ENCODE measurements around the gene RBM23.

RBM23 gene

GRCh38 chr14:22866874-22867273 lies 52.1 kb downstream of the RBM23 start:
- in situ Hi-C loops (cut with MboI; ENCODE audit: low sequenced_read_pairs), result loop anchor here (25.0 kb wide), 1 partner anchor 305 kb away; no protein-coding TSS in a partner anchor

GRCh38 chr14:22865424-22866405 lies 53.2 kb downstream of the RBM23 start:
- in situ Hi-C loops (cut with MboI; ENCODE audit: low sequenced_read_pairs), result loop anchor here (25.0 kb wide), 1 partner anchor 303 kb away; no protein-coding TSS in a partner anchor

GRCh38 chr14:22864979-22865378 lies 54.0 kb downstream of the RBM23 start:
- in situ Hi-C loops (cut with MboI; ENCODE audit: low sequenced_read_pairs), result loop anchor here (25.0 kb wide), 1 partner anchor 303 kb away; no protein-coding TSS in a partner anchor

- in situ Hi-C loops (cut with MboI; ENCODE audit: low sequenced_read_pairs), result loop anchor here (25.0 kb wide), 1 partner anchor 299 kb away; no protein-coding TSS in a partner anchor
Observed at GRCh38 chr14:22861651-22862050, 57.3 kb downstream of the RBM23 start.

- in situ Hi-C loops (cut with MboI; ENCODE audit: low sequenced_read_pairs), result loop anchor here (25.0 kb wide), 1 partner anchor 298 kb away; no protein-coding TSS in a partner anchor
Observed at GRCh38 chr14:22860377-22860776, 58.6 kb downstream of the RBM23 start.

- in situ Hi-C loops (cut with MboI; ENCODE audit: low sequenced_read_pairs), result loop anchor here (25.0 kb wide), 1 partner anchor 294 kb away; no protein-coding TSS in a partner anchor
Observed at GRCh38 chr14:22856428-22856827, 62.5 kb downstream of the RBM23 start.

GRCh38 chr14:22854963-22855724 lies 63.8 kb downstream of the RBM23 start:
- in situ Hi-C loops (cut with MboI; ENCODE audit: low sequenced_read_pairs), result loop anchor here (25.0 kb wide), 1 partner anchor 293 kb away; no protein-coding TSS in a partner anchor

- in situ Hi-C loops (cut with MboI; ENCODE audit: low sequenced_read_pairs), result loop anchor here (25.0 kb wide), 1 partner anchor 292 kb away; no protein-coding TSS in a partner anchor
Observed at GRCh38 chr14:22854296-22854695, 64.7 kb downstream of the RBM23 start.

- in situ Hi-C loops (cut with MboI; ENCODE audit: low sequenced_read_pairs), result loop anchor here (25.0 kb wide), 1 partner anchor 291 kb away; no protein-coding TSS in a partner anchor
Observed at GRCh38 chr14:22852940-22853767, 65.8 kb downstream of the RBM23 start.

GRCh38 chr14:22852599-22852939 lies 66.4 kb downstream of the RBM23 start:
- in situ Hi-C loops (cut with MboI; ENCODE audit: low sequenced_read_pairs), result loop anchor here (25.0 kb wide), 1 partner anchor 290 kb away; no protein-coding TSS in a partner anchor

- in situ Hi-C loops (cut with MboI; ENCODE audit: low sequenced_read_pairs), result loop anchor here (25.0 kb wide), 1 partner anchor 290 kb away; no protein-coding TSS in a partner anchor
Observed at GRCh38 chr14:22852178-22852577, 66.8 kb downstream of the RBM23 start.

- in situ Hi-C loops (cut with MboI; ENCODE audit: low sequenced_read_pairs), result loop anchor here (25.0 kb wide), 1 partner anchor 289 kb away; no protein-coding TSS in a partner anchor
Observed at GRCh38 chr14:22850944-22851764, 67.8 kb downstream of the RBM23 start.

- in situ Hi-C loops (cut with MboI; ENCODE audit: low sequenced_read_pairs), result no loop called here
Observed at GRCh38 chr14:22849212-22849819, 69.6 kb downstream of the RBM23 start.

GRCh38 chr14:22848351-22849164 lies 70.4 kb downstream of the RBM23 start:
- in situ Hi-C loops (cut with MboI; ENCODE audit: low sequenced_read_pairs), result no loop called here

GRCh38 chr14:22847661-22848341 lies 71.1 kb downstream of the RBM23 start:
- in situ Hi-C loops (cut with MboI; ENCODE audit: low sequenced_read_pairs), result no loop called here

GRCh38 chr14:22846811-22847307 lies 72.1 kb downstream of the RBM23 start:
- in situ Hi-C loops (cut with MboI; ENCODE audit: low sequenced_read_pairs), result no loop called here

All from HL-60/S4 treated with retinoic acid at 250 ng/mL for 4 days and 3 days (cell line).